PC-9 (cell line): ENCODE data around the gene RFX2. TPM values are rescaled to one million over a fixed set of nuclear protein-coding genes. Genes with fewer than 3 reads are reported as not detected.

Experiments used
- BruUV-seq: library from RNA; stranded (reverse); fragments of 400-500 nt; replicated peaks from 2 replicates; lab custom pipeline; 2021; lab: Mats Ljungman, UMichigan
- CTCF ChIA-PET: fragments of 300-600 bp; sonication (Branson Sonifier 250); formaldehyde crosslinking; loops from one replicate; lab custom pipeline; 2022; ENCODE audit warnings: antibody characterized with exemption; lab: Charles Lee
- POLR2A ChIA-PET: fragments of 300-600 bp; sonication (Branson Sonifier 250); formaldehyde crosslinking; loops from one replicate; lab custom pipeline; 2022; ENCODE audit warnings: antibody characterized with exemption; ENCODE audit not compliant: unreplicated experiment; lab: Charles Lee
- DNase-seq, 2 experiments: peaks; one replicate each; pipeline versions ENCODE4 v3.0.0 to v3.0.0-alpha.2; 2015 to 2022; ENCODE audit warnings: mixed read lengths in 1 of 2
- H2AFZ ChIP-seq: fragments of 200-600 bp; sonication (generic); 2 replicates; pipeline ENCODE4 v1.8.1; 2017; ENCODE audit warnings: antibody characterized with exemption
- H3F3A ChIP-seq: fragments of 200-600 bp; sonication (generic); 2 replicates; pipeline ENCODE4 v1.8.1; 2017; ENCODE audit warnings: antibody characterized with exemption, mild to moderate bottlenecking, low read depth; ENCODE audit not compliant: insufficient read depth
- H3K27ac ChIP-seq: fragments of 200-600 bp; sonication (generic); 2 replicates; pipeline ENCODE4 v1.6.1; 2016; ENCODE audit warnings: mixed run types
- H3K27me3 ChIP-seq: fragments of 200-600 bp; sonication (generic); 2 replicates; pipeline ENCODE4 v1.6.1; 2016; ENCODE audit warnings: low read depth, mixed run types; ENCODE audit not compliant: insufficient read depth
- H3K36me3 ChIP-seq: fragments of 200-600 bp; sonication (generic); 2 replicates; pipeline ENCODE4 v1.6.1; 2016; ENCODE audit warnings: low read depth, mixed run types
- H3K4me1 ChIP-seq: fragments of 200-600 bp; sonication (generic); replicated peaks from 2 replicates; pipeline ENCODE4 v1.6.1; 2016; ENCODE audit warnings: mixed run types; ENCODE audit not compliant: insufficient read depth
- H3K4me2 ChIP-seq: fragments of 200-600 bp; sonication (generic); 2 replicates; pipeline ENCODE4 v1.6.1; 2017; ENCODE audit warnings: mixed run types
- H3K4me3 ChIP-seq: fragments of 200-600 bp; sonication (generic); 2 replicates; pipeline ENCODE4 v1.6.1; 2016; ENCODE audit warnings: mixed run types
- H3K79me2 ChIP-seq: fragments of 200-600 bp; sonication (generic); 2 replicates; pipeline ENCODE4 v1.6.1; 2017; ENCODE audit warnings: low read depth, mixed run types
- H3K9me2 ChIP-seq: fragments of 200-600 bp; sonication (generic); 2 replicates; pipeline ENCODE4 v1.8.1; 2017; ENCODE audit warnings: mild to moderate bottlenecking; ENCODE audit not compliant: insufficient read depth
- H3K9me3 ChIP-seq: fragments of 200-600 bp; sonication (generic); 2 replicates; pipeline ENCODE4 v1.8.1; 2016; ENCODE audit warnings: low read depth; ENCODE audit not compliant: insufficient read depth
- H4K20me1 ChIP-seq: fragments of 200-600 bp; sonication (generic); 2 replicates; pipeline ENCODE4 v1.8.1; 2017; ENCODE audit not compliant: insufficient read depth
- EZH2 ChIP-seq: fragments of 200-600 bp; sonication (generic); IDR thresholded peaks from 2 replicates; pipeline ENCODE4 v1.8.0; 2017; ENCODE audit warnings: antibody characterized with exemption, low read depth
- intact Hi-C: fragments of 100-400 bp; cut with micrococcal nuclease; formaldehyde crosslinking; loops from one replicate; pipeline ENCODE4 v1.10.0; 2022; ENCODE audit not compliant: unreplicated experiment
- total RNA-seq: library from RNA; stranded (reverse); gene quantifications from 2 replicates; pipeline ENCODE4 v1.2.3, GENCODE V29; 2021
- TF ChIP-seq, protein P1 (sequence below): fragments of 200-600 bp; sonication (generic); conservative IDR thresholded peaks from 2 replicates; pipeline ENCODE4 v1.6.1; 2017; ENCODE audit warnings: mixed run types, antibody characterized with exemption, mild to moderate bottlenecking, moderate library complexity

Gene RFX2
- total RNA-seq, 1 experiment from 2014 or later = 11.6 TPM

DNA sequence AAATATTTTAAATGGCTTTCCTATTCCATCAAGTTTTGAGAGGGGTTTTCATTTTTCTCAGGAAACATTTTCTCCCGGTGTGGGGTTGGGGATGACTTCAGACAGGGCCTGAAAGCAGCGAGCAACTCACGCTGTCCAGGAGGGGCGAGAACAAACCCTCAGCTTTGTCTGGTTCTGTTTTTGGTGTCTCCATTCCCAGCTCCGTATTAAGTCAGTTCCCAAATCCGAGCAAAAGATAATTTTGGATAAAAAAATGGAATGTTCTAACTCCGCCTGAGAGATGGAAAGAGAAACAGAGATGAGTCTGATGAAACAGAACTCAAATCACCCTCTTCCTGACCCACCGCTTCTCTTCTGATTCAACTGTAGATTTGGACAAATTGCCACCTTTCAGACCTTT, 38.4 kb downstream of the RFX2 start:
- H3K79me2 ChIP-seq = no peaks in the 10 kb centered on the region
- no peak overlapping the region for H2AFZ ChIP-seq
- no peak overlapping the region for H3K27ac ChIP-seq
- no peaks in the 10 kb centered on the region for H3K9me2 ChIP-seq
- no TSS peak for BruUV-seq
- POLR2A ChIA-PET = no interaction called here
- H3K4me2 ChIP-seq = no peak overlapping the region
- H3K4me3 ChIP-seq = no peak overlapping the region
- CTCF ChIA-PET = no interaction called here
- no peaks in the 10 kb centered on the region for H3K9me3 ChIP-seq
- H3K4me1 ChIP-seq = peaks cover 27% of the 10 kb centered on the region
- intact Hi-C loops = no loop called here
- no peak for DNase-seq
- peaks cover 8% of the 10 kb centered on the region for H3F3A ChIP-seq
- H3K36me3 ChIP-seq = no peaks in the 10 kb centered on the region
- TF ChIP-seq, protein P1, sequence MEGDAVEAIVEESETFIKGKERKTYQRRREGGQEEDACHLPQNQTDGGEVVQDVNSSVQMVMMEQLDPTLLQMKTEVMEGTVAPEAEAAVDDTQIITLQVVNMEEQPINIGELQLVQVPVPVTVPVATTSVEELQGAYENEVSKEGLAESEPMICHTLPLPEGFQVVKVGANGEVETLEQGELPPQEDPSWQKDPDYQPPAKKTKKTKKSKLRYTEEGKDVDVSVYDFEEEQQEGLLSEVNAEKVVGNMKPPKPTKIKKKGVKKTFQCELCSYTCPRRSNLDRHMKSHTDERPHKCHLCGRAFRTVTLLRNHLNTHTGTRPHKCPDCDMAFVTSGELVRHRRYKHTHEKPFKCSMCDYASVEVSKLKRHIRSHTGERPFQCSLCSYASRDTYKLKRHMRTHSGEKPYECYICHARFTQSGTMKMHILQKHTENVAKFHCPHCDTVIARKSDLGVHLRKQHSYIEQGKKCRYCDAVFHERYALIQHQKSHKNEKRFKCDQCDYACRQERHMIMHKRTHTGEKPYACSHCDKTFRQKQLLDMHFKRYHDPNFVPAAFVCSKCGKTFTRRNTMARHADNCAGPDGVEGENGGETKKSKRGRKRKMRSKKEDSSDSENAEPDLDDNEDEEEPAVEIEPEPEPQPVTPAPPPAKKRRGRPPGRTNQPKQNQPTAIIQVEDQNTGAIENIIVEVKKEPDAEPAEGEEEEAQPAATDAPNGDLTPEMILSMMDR = no peak
- no peak for TF ChIP-seq EZH2
- H3K27me3 ChIP-seq = no peaks in the 10 kb centered on the region
- no peaks in the 10 kb centered on the region for H4K20me1 ChIP-seq

DNA sequence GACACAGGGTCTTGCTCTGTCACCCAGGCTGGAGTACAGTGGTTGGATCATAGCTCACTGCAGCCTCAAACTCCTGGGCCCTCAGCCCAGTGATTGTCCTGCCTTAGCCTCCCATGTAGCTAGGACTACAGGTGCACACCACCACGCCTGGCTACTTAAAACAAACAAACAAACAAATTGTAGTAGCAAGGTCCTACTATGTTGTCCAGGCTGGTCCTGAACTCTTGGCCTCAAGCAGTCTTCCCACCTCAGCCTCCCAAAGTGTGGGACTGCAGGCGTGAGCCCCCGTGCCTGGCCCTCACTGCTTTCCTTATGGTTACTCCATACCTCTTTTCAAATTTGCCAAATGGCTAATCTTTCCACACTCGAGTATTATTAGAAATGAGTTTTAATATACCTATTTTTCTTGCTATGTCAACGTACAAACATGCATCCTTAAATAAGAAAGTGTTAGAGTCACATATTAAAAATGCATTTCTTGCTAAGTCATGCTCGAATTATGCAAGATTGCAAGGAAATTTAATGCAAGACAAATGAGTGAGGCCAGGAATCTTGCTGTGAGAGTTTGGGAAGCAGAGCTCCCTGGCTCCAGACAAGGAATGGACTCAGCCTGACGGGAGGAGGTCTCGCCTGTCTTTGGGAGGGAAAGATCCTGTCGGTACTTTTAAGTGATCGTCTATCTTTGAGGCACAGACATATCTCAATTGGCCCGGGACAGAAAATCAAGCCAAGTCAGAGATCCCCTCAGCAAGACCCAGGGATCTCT, 39.4 kb downstream of the RFX2 start:
- DNase-seq = no peak
- ChIA-PET CTCF (no interaction called here), POLR2A (no interaction called here)
- H3K4me3 ChIP-seq = no peak overlapping the region
- H3K9me3 ChIP-seq = no peaks in the 10 kb centered on the region
- H3K4me2 ChIP-seq = no peak overlapping the region
- H3K27me3 ChIP-seq = no peaks in the 10 kb centered on the region
- TF ChIP-seq EZH2 = no peak
- TF ChIP-seq, protein P1 = no peak
- intact Hi-C loops = no loop called here
- no peaks in the 10 kb centered on the region for H4K20me1 ChIP-seq
- H3K79me2 ChIP-seq = no peaks in the 10 kb centered on the region
- no TSS peak for BruUV-seq
- 0 out of 2 replicates have a peak overlapping the region, but pooled peaks have one; percentile 16 for H3K27ac ChIP-seq
- no peak overlapping the region for H2AFZ ChIP-seq
- H3F3A ChIP-seq = peaks cover 17% of the 10 kb centered on the region
- H3K9me2 ChIP-seq = no peaks in the 10 kb centered on the region
- no peaks in the 10 kb centered on the region for H3K36me3 ChIP-seq
- H3K4me1 ChIP-seq = peaks cover 28% of the 10 kb centered on the region

DNA sequence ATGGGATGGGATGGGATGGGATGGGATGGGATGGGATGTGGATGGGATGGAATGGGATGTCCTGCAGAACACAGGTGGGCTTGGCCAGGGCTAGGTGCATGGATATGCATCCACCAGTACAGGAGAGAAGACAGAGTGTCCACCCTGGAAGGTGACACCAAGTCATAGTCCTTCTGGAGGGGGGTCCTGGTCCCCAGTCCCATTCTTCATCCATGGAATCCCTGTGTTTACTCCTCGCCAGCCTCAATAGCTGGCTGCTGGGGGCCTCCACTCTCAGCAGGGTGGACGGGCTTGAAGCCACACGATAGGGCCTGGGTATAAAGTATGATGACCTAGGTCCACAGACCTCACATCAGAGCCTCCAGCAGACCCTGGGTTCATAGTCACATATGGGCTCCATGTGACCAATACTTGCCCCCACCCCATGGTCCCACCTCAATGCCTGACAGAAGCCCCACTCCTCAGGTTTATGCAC, 40.1 kb downstream of the RFX2 start:
- Histone ChIP-seq H3K4me3 (no peak overlapping the region), H3F3A (peaks cover 21% of the 10 kb centered on the region), H3K79me2 (no peaks in the 10 kb centered on the region), H2AFZ (no peak overlapping the region), H4K20me1 (no peaks in the 10 kb centered on the region), H3K4me1 (peaks cover 35% of the 10 kb centered on the region), H3K9me2 (no peaks in the 10 kb centered on the region), H3K9me3 (no peaks in the 10 kb centered on the region), H3K4me2 (no peak overlapping the region), H3K27ac (no peak overlapping the region), H3K36me3 (no peaks in the 10 kb centered on the region), H3K27me3 (no peaks in the 10 kb centered on the region)
- no TSS peak for BruUV-seq
- intact Hi-C loops = no loop called here
- DNase-seq = no peak
- no peak for TF ChIP-seq EZH2
- TF ChIP-seq, protein P1 = no peak
- POLR2A ChIA-PET = no interaction called here
- CTCF ChIA-PET = no interaction called here
